GM20000 (cell line): Measurements from ENCODE around the gene CD34.

Experiments used
- DNase-seq: peaks from one replicate; pipeline ENCODE4 v3.0.0; 2012; ENCODE audit warnings: low spot score
- CTCF ChIP-seq: IDR thresholded peaks from 2 replicates; pipeline ENCODE4 v1.5.1; 2012; ENCODE audit warnings: mild to moderate bottlenecking, control low read depth; ENCODE audit errors: extremely low read depth, missing control alignments

The CD34 gene

GRCh38 chr1:207954104-207954503 is 43.2 kb upstream of the CD34 start:
- no peak for TF ChIP-seq CTCF
- DNase-seq = no peak

GRCh38 chr1:207952617-207953542 is 42.0 kb upstream of the CD34 start:
- DNase-seq = no peak
- TF ChIP-seq CTCF = no peak

DNA sequence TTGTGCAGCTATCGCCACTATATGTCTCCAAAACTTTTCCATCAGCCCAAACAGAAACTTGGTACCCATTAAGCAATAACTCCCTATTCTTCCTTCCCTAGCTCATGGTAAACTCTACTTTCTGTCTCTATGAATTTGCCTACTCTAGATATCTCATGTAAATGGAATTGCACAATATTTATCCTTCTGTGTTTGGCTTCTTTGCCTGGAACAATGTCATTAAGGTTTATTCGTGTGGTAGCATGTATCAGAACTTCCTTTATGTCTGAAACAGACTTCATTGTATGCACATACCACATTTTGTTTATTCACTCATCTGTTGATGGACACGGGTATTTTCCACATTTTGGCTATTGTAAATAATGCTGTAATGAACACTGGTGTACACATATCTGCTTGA is 40.7 kb upstream of the CD34 start:
- no peak for DNase-seq
- no peak for TF ChIP-seq CTCF

DNA sequence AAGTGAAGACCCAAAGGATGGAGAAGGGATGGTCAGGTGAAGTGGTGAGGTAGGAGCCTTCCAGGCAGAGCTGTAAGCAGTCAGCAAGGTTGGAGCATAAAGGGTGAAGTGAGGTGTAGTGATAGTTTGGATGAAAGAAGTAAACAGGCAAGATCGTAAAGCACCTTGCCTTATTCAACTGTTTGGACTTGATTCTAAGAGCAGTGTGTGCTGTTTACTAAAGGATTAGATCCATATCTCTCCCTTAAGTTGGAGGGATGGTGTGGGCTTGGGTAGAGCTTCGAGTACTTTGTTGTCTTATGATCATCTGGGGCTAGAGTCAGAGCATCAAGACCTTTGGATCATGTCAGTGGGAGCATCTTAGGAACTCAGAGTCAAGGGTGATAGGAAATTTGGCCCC is 39.8 kb upstream of the CD34 start:
- DNase-seq = no peak
- TF ChIP-seq CTCF = no peak

GRCh38 chr1:207949571-207950195 is 38.8 kb upstream of the CD34 start:
- no peak for DNase-seq
- no peak for TF ChIP-seq CTCF

GRCh38 chr1:207948536-207949250 is 37.8 kb upstream of the CD34 start:
- no peak for TF ChIP-seq CTCF
- DNase-seq = no peak

GRCh38 chr1:207946756-207947155 is 35.8 kb upstream of the CD34 start:
- no peak for DNase-seq
- no peak for TF ChIP-seq CTCF
